DOHH2 (cell line): ENCODE results near the gene FNBP1L.

Experiments
- CTCF ChIP-seq: fragments of 200-600 bp; sonication (generic); IDR thresholded peaks from one replicate; pipeline ENCODE4 v1.5.1; 2014; ENCODE audit warnings: antibody characterized with exemption, mild to moderate bottlenecking, low read depth, low read length; ENCODE audit not compliant: poor library complexity, severe bottlenecking
- EZH2phosphoT487 ChIP-seq: fragments of 200-600 bp; sonication (generic); IDR thresholded peaks from 2 replicates; pipeline ENCODE4 v1.6.1; 2017; ENCODE audit warnings: borderline replicate concordance, mild to moderate bottlenecking, antibody characterized with exemption, low read length, moderate library complexity, mixed read lengths

GRCh38 chr1:93579891-93580290, 132.0 kb downstream of the FNBP1L start:
- TF ChIP-seq CTCF (no peak), EZH2phosphoT487 (no peak)
